ENCODE data around the gene OR2L5.

OR2L5 gene

DNA sequence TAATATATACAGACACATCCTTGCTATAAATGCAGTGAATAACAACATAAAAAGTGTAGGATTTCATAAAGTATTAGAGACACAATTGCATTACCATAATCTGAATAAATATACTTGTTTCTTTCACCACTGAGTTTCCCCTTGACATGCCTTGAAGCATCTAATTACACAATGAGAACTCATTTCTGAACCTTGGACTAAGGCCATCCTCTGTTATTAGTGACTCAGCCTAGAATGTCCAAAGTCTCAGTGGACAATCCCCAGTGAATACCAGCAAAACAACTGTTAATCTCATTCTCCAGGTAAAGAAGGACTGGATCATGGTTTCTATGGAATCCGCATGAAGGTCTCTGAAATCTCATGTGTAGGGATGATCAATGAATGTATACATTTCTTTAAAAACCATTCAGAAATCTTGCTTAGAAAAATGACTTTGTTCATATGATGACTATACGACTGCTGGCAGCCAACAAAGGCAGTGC lies at the start of gene OR2L5:
TSS of gene OR2L5 (plus strand) at position 432 of the 482 bp plus-strand sequence. CDS start 8,288 bp downstream, outside the sequence.
- DNase-seq (ENCODE audit: low read depth), result no peak

DNA sequence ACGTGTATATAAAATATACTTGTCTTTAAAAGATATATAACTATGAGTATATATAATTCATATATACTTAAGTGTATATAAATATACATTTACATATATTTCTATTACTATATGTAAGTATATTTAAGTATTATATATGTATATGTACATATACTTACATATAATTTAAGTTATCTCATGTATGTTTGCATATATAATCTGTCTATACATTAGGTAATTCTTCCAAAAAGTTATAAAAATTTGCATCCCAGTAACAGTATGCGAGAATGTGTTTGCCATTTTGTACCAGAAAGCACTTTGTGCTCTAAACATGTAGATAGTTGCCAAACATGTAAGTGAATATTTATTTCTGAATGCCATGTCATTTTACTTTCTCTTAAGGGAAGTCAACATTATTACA lies 48.5 kb upstream of the OR2L5 start, which contains the start of gene OR2AK2:
TSS of gene OR2AK2 (plus strand) at position 301 of the 400 bp plus-strand sequence. CDS start 144 bp downstream, outside the sequence.
- DNase-seq (ENCODE audit: low read depth), result no peak

DNA sequence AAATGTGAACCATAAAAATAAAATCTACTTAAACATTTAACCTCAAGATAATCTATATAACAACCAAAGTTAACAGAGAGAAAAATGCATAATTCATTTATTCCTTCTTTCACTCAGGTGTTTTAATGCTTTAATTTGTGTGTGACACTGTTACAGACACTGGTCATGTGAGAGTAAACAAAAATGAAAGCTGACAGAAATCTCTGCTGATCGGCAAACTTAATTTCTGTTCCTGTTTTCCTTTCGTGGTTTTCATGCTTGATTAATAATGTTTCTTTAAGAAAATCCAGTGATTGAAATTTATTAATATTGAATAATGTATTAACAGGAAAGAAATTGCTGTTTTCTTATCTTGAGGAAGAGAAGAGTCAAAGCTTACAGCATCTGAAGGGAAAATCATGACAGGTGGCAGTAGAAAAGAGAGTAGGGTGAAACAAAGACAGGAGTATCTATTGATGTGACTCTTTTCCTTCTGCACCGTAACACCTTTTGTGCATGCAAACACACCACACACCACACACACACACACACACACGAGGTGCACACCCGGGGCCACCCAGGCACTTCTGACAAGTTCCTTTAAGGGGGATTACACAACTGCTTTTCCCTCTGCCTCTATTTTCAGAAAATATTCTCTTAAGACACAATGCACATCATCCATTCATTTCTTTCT lies 46.8 kb upstream of the OR2L5 start:
- no peak for DNase-seq (ENCODE audit: low read depth)

DNA sequence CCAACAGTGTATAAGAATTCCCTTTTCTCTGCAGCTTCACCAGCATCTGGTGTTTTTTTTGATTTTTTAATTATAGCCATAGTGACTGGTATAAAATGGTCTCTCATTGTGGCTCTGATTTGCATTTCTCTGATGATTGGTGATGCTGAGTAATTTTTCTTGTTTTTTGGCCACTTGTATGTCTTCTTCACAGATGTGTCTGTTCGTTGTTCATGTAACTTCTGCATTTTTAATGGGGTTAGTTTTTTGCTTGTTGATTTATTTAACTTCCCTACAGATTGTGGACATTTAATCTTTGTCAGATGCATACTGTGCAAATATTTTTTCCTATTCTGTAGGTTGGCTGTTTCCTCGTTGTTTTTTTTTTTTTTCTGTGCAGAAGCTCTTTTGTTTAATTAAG lies 20.5 kb upstream of the OR2L5 start:
- DNase-seq (ENCODE audit: low read depth), result no peak

DNA sequence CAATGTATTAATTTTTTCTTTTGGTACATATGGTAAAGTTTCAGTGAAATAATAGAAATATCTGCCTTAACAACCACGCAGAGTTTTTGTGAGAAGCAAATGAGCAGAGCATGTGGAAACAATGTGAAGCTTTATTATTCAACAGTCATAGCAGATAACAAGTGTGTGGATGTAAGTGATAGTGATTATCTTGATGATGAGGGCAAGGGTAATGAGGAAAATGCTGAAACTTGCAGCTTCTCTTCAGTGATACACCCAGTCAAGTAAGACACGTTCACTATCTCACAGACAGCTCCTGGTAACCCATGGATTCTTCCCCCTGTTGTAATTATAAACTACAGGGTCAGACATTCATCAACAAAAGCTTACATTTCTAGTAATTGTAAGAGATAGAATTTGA lies 14.6 kb upstream of the OR2L5 start:
- DNase-seq (ENCODE audit: low read depth), result no peak

DNA sequence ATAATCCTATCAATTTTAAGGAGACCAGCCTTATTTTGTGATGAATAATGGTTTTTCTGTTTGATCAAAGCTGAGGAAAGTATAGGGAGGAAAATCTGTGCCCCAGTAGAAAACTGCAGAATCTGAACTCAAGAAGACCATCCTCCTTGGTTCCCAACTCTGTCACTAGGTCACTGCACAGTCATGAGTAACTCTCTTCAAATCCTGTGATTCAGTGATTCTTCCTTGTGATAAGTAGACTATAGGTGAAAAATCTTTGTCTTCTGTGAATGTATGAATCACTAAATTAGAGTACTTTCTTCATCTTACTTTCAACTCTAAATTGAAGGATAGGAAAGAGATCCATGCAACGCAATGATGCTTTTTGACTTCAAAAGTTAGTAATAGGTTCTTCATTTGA lies 13.3 kb upstream of the OR2L5 start:
- no peak for DNase-seq (ENCODE audit: low read depth)

GRCh38 chr1:248007778-248008177 lies 5.7 kb upstream of the OR2L5 start:
- DNase-seq (ENCODE audit: low read depth), result no peak

GRCh38 chr1:248009681-248010080 lies 3.8 kb upstream of the OR2L5 start:
- DNase-seq (ENCODE audit: low read depth), result no peak

GRCh38 chr1:248015803-248016202 lies 2.3 kb downstream of the OR2L5 start:
- no peak for DNase-seq (ENCODE audit: low read depth)

DNA sequence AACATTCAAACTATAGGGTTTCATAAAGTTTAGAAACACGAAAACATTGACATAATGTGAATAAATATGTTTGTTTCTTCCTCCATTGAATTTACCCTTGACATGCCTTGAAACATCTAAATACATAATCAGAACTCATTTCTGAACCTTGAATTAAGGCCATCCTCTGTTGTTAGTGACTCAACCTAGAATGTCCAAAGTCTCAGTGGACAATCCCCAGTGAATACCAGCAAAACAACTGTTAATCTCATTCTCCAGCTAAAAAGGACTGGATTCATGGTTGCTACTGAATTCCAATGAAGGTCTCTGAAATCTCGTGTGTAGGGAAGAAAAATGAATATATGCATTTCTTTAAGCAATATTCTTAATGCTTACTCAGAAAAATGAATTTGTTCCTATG lies 16.3 kb downstream of the OR2L5 start, which contains the start of gene OR2L2:
TSS of gene OR2L2 (plus strand) at position 301 of the 400 bp plus-strand sequence. CDS start 8,198 bp downstream, outside the sequence.
- no peak for DNase-seq (ENCODE audit: low read depth)

GRCh38 chr1:248045209-248045608 lies 31.7 kb downstream of the OR2L5 start:
- no peak for DNase-seq (ENCODE audit: low read depth)

DNA sequence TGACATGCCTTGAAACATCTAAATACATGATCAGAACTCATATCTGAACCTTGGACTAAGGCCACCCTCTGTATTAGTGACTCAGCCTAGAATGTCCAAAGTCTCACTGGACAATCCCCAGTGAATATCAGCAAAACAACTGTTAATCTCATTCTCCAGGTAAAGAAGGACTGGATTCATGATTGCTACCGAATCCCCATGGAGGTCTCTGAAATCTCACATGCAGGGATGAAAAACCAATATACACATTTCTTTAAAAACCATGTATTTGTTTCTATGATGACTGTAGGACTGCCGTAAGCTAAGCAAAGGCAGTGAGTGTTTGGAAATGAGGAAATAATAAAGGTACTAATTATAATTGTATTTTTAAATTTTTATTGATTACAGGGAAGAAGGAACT lies 33.1 kb downstream of the OR2L5 start, which contains the start of gene OR2L3:
TSS of gene OR2L3 (plus strand) at position 301 of the 400 bp plus-strand sequence. CDS start 13,846 bp downstream, outside the sequence.
- DNase-seq (ENCODE audit: low read depth), result no peak

DNA sequence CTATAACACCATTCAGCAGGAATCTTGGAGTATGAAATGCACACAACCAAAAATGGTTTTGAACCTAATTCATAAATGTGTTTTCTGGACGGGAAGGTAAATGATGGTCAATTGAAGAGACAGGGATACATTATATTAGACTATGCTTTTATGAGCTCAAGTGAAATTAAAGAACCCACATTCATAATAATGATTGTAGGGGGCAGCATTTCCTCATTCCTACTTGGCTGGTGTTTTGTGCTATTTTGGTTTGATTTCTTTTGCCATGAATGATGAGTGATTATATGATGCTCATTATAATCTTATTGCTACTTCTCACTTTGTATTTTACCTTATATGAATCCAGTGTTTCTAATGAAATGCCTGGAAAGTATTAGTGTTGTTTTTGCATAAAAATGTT lies 33.5 kb downstream of the OR2L5 start:
- no peak for DNase-seq (ENCODE audit: low read depth)

DNA sequence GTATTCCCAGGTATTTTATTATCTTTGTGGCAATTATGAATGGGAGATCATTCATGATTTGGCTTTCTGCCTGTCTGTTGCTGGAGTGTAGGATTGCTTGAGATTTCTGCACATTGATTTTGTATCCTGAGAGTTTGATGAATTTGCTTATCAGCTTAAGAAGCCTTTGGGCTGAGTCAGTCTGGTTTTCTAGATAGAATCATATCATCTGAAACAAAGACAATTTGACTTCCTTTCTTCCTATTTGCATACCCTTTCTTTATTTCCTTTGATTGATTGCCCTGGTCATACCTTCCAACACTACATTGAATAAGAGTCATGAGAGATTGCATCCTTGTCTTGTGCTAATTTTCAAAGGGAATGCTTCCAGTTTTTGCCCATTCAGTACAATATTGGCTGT lies 41.2 kb downstream of the OR2L5 start:
- no peak for DNase-seq (ENCODE audit: low read depth)

GRCh38 chr1:248055261-248055660 lies 41.8 kb downstream of the OR2L5 start:
- no peak for DNase-seq (ENCODE audit: low read depth)

GRCh38 chr1:248065071-248065470 lies 51.6 kb downstream of the OR2L5 start:
- DNase-seq (ENCODE audit: low read depth), result no peak

DNA sequence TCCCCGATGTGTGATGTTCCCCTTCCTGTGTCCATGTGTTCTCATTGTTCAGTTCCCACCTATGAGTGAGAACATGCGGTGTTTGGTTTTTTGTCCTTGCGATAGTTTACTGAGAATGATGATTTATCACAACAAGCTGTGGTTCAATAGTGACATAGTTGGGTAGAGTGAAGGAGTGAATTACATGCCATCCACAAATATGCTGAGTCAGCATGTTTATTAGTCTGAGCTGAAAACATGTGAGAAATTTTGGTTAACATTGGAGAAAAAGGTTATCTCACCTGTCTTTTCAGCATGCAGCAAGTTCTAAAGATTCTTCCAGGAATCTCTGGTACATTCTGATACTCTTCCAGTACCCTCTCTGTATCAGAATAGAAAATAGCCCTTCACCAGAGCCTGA lies 52.1 kb downstream of the OR2L5 start:
- no peak for DNase-seq (ENCODE audit: low read depth)

Data from activated T-cell treated with anti-CD3 and anti-CD28 coated beads for 1 hour (primary cell).